ENCODE data around the gene PIGU. TPM values are rescaled to one million over a fixed set of nuclear protein-coding genes. Genes with fewer than 3 reads are reported as not detected.

PIGU gene
- total and polyA plus RNA-seq, 2 donors (not counting 3 experiments of a cell fraction or from before 2014, with no cell fraction given), result 20.3 to 81.8 TPM

DNA sequence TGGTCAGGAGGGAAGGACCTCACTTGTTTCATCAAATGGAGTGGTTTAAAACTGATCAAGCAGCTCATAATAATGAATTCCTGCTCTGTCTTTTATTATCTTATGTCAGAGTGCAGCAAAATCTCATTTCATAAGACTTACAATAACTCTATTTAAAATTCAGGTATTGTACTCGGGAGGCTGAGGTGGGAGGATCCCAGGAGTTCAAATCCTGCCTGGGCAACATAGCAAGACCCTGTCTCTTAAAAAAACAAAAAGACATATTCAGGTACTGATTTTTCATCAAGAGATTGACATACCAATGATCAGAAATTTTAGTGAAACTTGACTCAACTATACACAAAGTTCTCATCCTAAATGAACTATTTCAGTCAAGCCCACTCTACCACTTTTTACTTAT, 166.3 kb downstream of the PIGU start:
- TF ChIP-seq EZH2 (IDR thresholded peaks at IDR 0.05; ENCODE audit: borderline replicate concordance, low read depth, low read length, severe bottlenecking) (no peak), GATA2 (IDR thresholded peaks at IDR 0.05; ENCODE audit: insufficient read depth, insufficient read length, low read depth, low read length) (no peak)
- TF ChIP-seq, protein P1, sequence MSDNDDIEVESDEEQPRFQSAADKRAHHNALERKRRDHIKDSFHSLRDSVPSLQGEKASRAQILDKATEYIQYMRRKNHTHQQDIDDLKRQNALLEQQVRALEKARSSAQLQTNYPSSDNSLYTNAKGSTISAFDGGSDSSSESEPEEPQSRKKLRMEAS (IDR thresholded peaks at IDR 0.05; ENCODE audit: insufficient read depth, insufficient read length), result no peak
- Histone ChIP-seq H3K9ac (replicated peaks; ENCODE audit: extremely low read depth, insufficient read depth, low read length) (no peak overlapping the region), H3K9me3 (replicated peaks; ENCODE audit: control insufficient read depth, insufficient read depth, low read length) (no peaks in the 10 kb centered on the region), H3K9me1 (replicated peaks; ENCODE audit: control insufficient read depth, extremely low read depth, insufficient read depth, low read length) (no peaks in the 10 kb centered on the region), H3K36me3 (ENCODE audit: control insufficient read depth in 2 of 2, extremely low read depth in 1 of 2, insufficient read depth in 2 of 2, low read length in 2 of 2) (peaks cover 11 to 16% of the 10 kb centered on the region in 2 experiments), H2AFZ (ENCODE audit: low read depth, low read length) (no peak overlapping the region), H3K27me3 (ENCODE audit: control insufficient read depth in 2 of 2, insufficient read depth in 2 of 2, low read length in 2 of 2) (no peaks in the 10 kb centered on the region), H3K79me2 (ENCODE audit: control insufficient read depth, insufficient read depth, low read length) (no peaks in the 10 kb centered on the region), H3K4me3 (replicated peaks in 1 of 3; ENCODE audit: insufficient read depth in 1 of 3, low read depth in 1 of 3, low read length in 3 of 3) (no peak overlapping the region), H3K27ac (ENCODE audit: insufficient read depth, low read depth, low read length) (no peak overlapping the region), H4K20me1 (replicated peaks; ENCODE audit: control insufficient read depth, extremely low read depth, insufficient read depth, low read length) (no peaks in the 10 kb centered on the region), H3K4me2 (ENCODE audit: insufficient read depth, low read length) (no peak overlapping the region), H3K4me1 (ENCODE audit: control insufficient read depth, extremely low read depth, insufficient read depth, low read length) (peaks cover 8% of the 10 kb centered on the region)
- intact Hi-C loops (cut with micrococcal nuclease) (no loop called here), dilution Hi-C loops (cut with MboI; ENCODE audit: extremely low pct_ligation_motif_present, low sequenced_read_pairs) (no loop called here)
- DNase-seq (ENCODE audit: low read depth, low spot score) (no peak), FAIRE-seq (no peak)
- POLR2A ChIA-PET, result no interaction called here
- BruUV-seq (replicated peaks), result no TSS peak
- CTCF ChIA-PET, result no interaction called here

Small RNA genes lying within 50 kb of the gene (small RNA-seq; reads per million reads assigned to genes)
- gene AL118520.1 (ENCODE audit: insufficient read depth, insufficient read length, low read depth, low replicate concordance) (not detected), gene RF00019 (ENCODE audit: insufficient read depth, insufficient read length, low read depth, low replicate concordance) (not detected)

Other genes with a start within 250 kb of the PIGU start
- 133 and 142 TPM in 2 replicates for gene DYNLRB1, start 160.7 kb downstream of the PIGU start, total RNA-seq
- 238 and 245 TPM in 2 replicates for gene DYNLRB1, start 160.7 kb downstream of the PIGU start, polyA plus RNA-seq
- 32.1 and 32.7 TPM in 2 replicates for gene MAP1LC3A, start 118.4 kb downstream of the PIGU start, total RNA-seq
- 39.8 and 54.1 TPM in 2 replicates for gene MAP1LC3A, start 118.4 kb downstream of the PIGU start, polyA plus RNA-seq
- 30.5 and 36.4 TPM in 2 replicates for gene TP53INP2, start 27.3 kb upstream of the PIGU start, total RNA-seq
- gene TP53INP2, start 27.3 kb upstream of the PIGU start, polyA plus RNA-seq, result 14.5 and 18.3 TPM in 2 replicates
- gene NCOA6, start 148.6 kb upstream of the PIGU start, total RNA-seq, result 25.5 and 26.7 TPM in 2 replicates
- 15.7 and 16.9 TPM in 2 replicates for gene NCOA6, start 148.6 kb upstream of the PIGU start, polyA plus RNA-seq
- gene GGT7, start 195.8 kb upstream of the PIGU start, total RNA-seq, result 4.7 and 5.0 TPM in 2 replicates
- gene GGT7, start 195.8 kb upstream of the PIGU start, polyA plus RNA-seq, result 3.9 and 4.1 TPM in 2 replicates
- 40.7 and 48.5 TPM in 2 replicates for gene ACSS2, start 199.5 kb upstream of the PIGU start, total RNA-seq
- 41.8 and 42.3 TPM in 2 replicates for gene ACSS2, start 199.5 kb upstream of the PIGU start, polyA plus RNA-seq

Data from endothelial cell of umbilical vein (primary cell).